PC-9 (cell line): Measurements from ENCODE around the gene NRXN2. TPM values are rescaled to one million over a fixed set of nuclear protein-coding genes. Genes with fewer than 3 reads are reported as not detected.
"Not testable (repeated sequence)": the region's sequence is repeated elsewhere in the genome, so short reads cannot be mapped to it uniquely, and the experiment has no call there.

Experiments
- BruUV-seq: library from RNA; stranded (reverse); fragments of 400-500 nt; replicated peaks from 2 replicates; lab custom pipeline; 2021; lab: Mats Ljungman, UMichigan
- CTCF ChIA-PET: fragments of 300-600 bp; sonication (Branson Sonifier 250); formaldehyde crosslinking; loops from one replicate; lab custom pipeline; 2022; ENCODE audit warnings: antibody characterized with exemption; lab: Charles Lee
- POLR2A ChIA-PET: fragments of 300-600 bp; sonication (Branson Sonifier 250); formaldehyde crosslinking; loops from one replicate; lab custom pipeline; 2022; ENCODE audit warnings: antibody characterized with exemption; ENCODE audit not compliant: unreplicated experiment; lab: Charles Lee
- DNase-seq, 2 experiments: peaks; one replicate each; pipeline versions ENCODE4 v3.0.0 to v3.0.0-alpha.2; 2015 to 2022; ENCODE audit warnings: mixed read lengths in 1 of 2
- H2AFZ ChIP-seq: fragments of 200-600 bp; sonication (generic); 2 replicates; pipeline ENCODE4 v1.8.1; 2017; ENCODE audit warnings: antibody characterized with exemption
- H3F3A ChIP-seq: fragments of 200-600 bp; sonication (generic); 2 replicates; pipeline ENCODE4 v1.8.1; 2017; ENCODE audit warnings: antibody characterized with exemption, mild to moderate bottlenecking, low read depth; ENCODE audit not compliant: insufficient read depth
- H3K27ac ChIP-seq: fragments of 200-600 bp; sonication (generic); 2 replicates; pipeline ENCODE4 v1.6.1; 2016; ENCODE audit warnings: mixed run types
- H3K27me3 ChIP-seq: fragments of 200-600 bp; sonication (generic); 2 replicates; pipeline ENCODE4 v1.6.1; 2016; ENCODE audit warnings: low read depth, mixed run types; ENCODE audit not compliant: insufficient read depth
- H3K36me3 ChIP-seq: fragments of 200-600 bp; sonication (generic); 2 replicates; pipeline ENCODE4 v1.6.1; 2016; ENCODE audit warnings: low read depth, mixed run types
- H3K4me1 ChIP-seq: fragments of 200-600 bp; sonication (generic); replicated peaks from 2 replicates; pipeline ENCODE4 v1.6.1; 2016; ENCODE audit warnings: mixed run types; ENCODE audit not compliant: insufficient read depth
- H3K4me2 ChIP-seq: fragments of 200-600 bp; sonication (generic); 2 replicates; pipeline ENCODE4 v1.6.1; 2017; ENCODE audit warnings: mixed run types
- H3K4me3 ChIP-seq: fragments of 200-600 bp; sonication (generic); 2 replicates; pipeline ENCODE4 v1.6.1; 2016; ENCODE audit warnings: mixed run types
- H3K79me2 ChIP-seq: fragments of 200-600 bp; sonication (generic); 2 replicates; pipeline ENCODE4 v1.6.1; 2017; ENCODE audit warnings: low read depth, mixed run types
- H3K9me2 ChIP-seq: fragments of 200-600 bp; sonication (generic); 2 replicates; pipeline ENCODE4 v1.8.1; 2017; ENCODE audit warnings: mild to moderate bottlenecking; ENCODE audit not compliant: insufficient read depth
- H3K9me3 ChIP-seq: fragments of 200-600 bp; sonication (generic); 2 replicates; pipeline ENCODE4 v1.8.1; 2016; ENCODE audit warnings: low read depth; ENCODE audit not compliant: insufficient read depth
- H4K20me1 ChIP-seq: fragments of 200-600 bp; sonication (generic); 2 replicates; pipeline ENCODE4 v1.8.1; 2017; ENCODE audit not compliant: insufficient read depth
- EZH2 ChIP-seq: fragments of 200-600 bp; sonication (generic); IDR thresholded peaks from 2 replicates; pipeline ENCODE4 v1.8.0; 2017; ENCODE audit warnings: antibody characterized with exemption, low read depth
- intact Hi-C: fragments of 100-400 bp; cut with micrococcal nuclease; formaldehyde crosslinking; loops from one replicate; pipeline ENCODE4 v1.10.0; 2022; ENCODE audit not compliant: unreplicated experiment
- total RNA-seq: library from RNA; stranded (reverse); gene quantifications from 2 replicates; pipeline ENCODE4 v1.2.3, GENCODE V29; 2021
- TF ChIP-seq, protein P1 (sequence below): fragments of 200-600 bp; sonication (generic); conservative IDR thresholded peaks from 2 replicates; pipeline ENCODE4 v1.6.1; 2017; ENCODE audit warnings: mixed run types, antibody characterized with exemption, mild to moderate bottlenecking, moderate library complexity

Gene NRXN2
- total RNA-seq, 1 experiment from 2014 or later: not detected

DNA sequence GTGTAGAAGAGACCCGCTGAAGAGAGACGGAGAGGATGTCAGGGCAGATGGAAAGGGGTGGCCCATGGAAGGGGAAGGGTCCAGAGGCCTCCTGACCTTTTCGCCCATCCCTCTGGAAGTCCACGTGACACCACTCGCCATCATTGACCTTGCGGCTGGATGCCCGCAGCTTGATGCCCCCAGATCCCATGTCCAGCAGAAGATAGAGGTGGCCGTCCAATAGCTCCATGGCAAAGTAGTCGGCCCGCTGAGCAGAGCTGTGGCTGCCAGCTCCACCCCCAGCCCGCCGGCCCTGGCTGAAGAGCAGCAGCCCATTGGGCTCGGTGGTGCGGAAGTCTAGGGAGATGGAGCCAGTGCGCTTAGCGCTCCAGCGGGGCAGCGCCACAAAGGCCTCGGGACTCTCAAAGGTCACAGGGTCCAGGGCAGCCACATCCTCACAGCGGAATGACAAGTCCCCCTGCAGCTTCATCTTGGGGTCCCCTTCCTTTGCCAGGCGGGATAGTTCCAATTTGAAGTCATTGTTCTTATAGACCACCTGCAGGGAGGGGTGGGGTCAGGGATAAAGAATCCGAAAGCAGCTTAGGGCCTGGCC lies 55.7 kb downstream of the NRXN2 start:
- H3K27ac ChIP-seq: no peak overlapping the region
- POLR2A ChIA-PET: interaction anchor here (0.6 kb wide), 1 partner anchor 22 kb away, joined by 3 read pairs; no protein-coding TSS in a partner anchor
- DNase-seq: no peak
- CTCF ChIA-PET: no interaction called here
- no TSS peak for BruUV-seq
- intact Hi-C loops: no loop called here
- H3K4me2 ChIP-seq: no peak overlapping the region
- TF ChIP-seq, protein P1, sequence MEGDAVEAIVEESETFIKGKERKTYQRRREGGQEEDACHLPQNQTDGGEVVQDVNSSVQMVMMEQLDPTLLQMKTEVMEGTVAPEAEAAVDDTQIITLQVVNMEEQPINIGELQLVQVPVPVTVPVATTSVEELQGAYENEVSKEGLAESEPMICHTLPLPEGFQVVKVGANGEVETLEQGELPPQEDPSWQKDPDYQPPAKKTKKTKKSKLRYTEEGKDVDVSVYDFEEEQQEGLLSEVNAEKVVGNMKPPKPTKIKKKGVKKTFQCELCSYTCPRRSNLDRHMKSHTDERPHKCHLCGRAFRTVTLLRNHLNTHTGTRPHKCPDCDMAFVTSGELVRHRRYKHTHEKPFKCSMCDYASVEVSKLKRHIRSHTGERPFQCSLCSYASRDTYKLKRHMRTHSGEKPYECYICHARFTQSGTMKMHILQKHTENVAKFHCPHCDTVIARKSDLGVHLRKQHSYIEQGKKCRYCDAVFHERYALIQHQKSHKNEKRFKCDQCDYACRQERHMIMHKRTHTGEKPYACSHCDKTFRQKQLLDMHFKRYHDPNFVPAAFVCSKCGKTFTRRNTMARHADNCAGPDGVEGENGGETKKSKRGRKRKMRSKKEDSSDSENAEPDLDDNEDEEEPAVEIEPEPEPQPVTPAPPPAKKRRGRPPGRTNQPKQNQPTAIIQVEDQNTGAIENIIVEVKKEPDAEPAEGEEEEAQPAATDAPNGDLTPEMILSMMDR: no peak
- TF ChIP-seq EZH2: no peak
- no peaks in the 10 kb centered on the region for H3K9me3 ChIP-seq
- H2AFZ ChIP-seq: no peak overlapping the region
- no peaks in the 10 kb centered on the region for H3F3A ChIP-seq
- no peak overlapping the region for H3K4me3 ChIP-seq
- peaks cover 28% of the 10 kb centered on the region for H3K27me3 ChIP-seq
- no peaks in the 10 kb centered on the region for H3K36me3 ChIP-seq
- H3K79me2 ChIP-seq: no peaks in the 10 kb centered on the region
- no peaks in the 10 kb centered on the region for H3K9me2 ChIP-seq
- H4K20me1 ChIP-seq: no peaks in the 10 kb centered on the region
- 0 out of 2 replicates have a peak, but pooled peaks cover 5% of the 10 kb centered on the region for H3K4me1 ChIP-seq

DNA sequence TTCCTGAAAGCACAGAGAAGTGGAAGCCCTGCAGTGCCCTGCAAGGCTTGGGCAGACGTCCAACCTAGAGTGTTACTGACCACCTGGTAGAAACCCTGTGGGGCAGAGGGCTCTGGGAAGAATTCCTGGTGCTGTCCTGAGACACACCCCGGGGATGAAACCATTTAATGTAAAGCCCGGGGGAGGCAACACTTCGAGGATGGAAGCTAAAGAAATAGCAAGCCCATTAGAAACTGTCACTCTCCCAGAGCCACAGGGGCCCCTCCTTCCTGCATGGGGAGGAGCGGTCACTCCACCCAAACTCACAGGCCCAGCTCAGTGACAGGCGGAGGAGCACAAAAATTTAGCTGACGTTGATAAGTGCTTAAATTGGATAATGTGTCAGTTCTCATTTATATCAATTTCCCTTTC lies 57.6 kb downstream of the NRXN2 start:
- Histone ChIP-seq H3K4me2 (no peak overlapping the region), H3K27me3 (peaks cover 15% of the 10 kb centered on the region), H3K36me3 (no peaks in the 10 kb centered on the region), H3K9me2 (no peaks in the 10 kb centered on the region), H3K4me3 (no peak overlapping the region), H3K9me3 (no peaks in the 10 kb centered on the region), H4K20me1 (no peaks in the 10 kb centered on the region), H3K27ac (no peak overlapping the region), H2AFZ (no peak overlapping the region), H3K4me1 (no peaks in the 10 kb centered on the region), H3K79me2 (no peaks in the 10 kb centered on the region), H3F3A (no peaks in the 10 kb centered on the region)
- intact Hi-C loops: no loop called here
- BruUV-seq: no TSS peak
- POLR2A ChIA-PET: interaction anchor here (0.6 to 0.7 kb wide), 3 partner anchors 17 to 308 kb away, joined by 4 to 12 read pairs (median 10); no protein-coding TSS in a partner anchor
- CTCF ChIA-PET: interaction anchor here (0.7 to 1.4 kb wide), 3 partner anchors 15 to 346 kb away, joined by 3 to 12 read pairs (median 4); no protein-coding TSS in a partner anchor
- TF ChIP-seq, protein P1: no peak
- no peak for TF ChIP-seq EZH2
- peak; percentile 53 to 65 for DNase-seq

DNA sequence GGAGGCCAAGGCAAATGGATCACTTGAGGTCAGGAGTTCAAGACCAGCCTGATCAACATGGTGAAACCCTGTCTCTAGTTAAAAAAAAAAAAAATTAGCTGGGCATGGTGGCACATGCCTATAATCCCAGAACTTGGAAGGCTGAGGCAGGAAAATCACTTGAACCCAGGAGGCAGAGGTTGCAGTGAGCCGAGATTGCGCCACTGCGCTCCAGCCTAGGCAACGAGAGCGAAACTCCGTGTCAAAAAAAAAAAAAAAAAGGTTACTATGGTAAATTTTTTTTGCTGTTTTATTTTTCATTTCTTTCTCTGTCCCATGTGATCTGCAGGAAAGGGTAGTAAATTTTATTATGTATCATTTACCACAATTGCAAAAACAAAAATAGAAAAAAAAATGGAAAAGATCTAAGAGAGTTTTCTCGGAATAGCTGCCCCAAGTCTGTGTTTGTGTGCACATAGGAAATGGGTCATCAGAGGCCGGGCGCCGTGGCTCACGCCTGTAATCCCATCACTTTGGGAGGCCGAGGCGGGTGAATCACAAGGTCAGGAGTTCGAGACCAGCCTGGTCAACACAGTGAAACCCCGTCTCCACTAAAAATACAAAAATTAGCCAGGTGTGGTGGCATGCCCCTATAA lies 58.6 kb downstream of the NRXN2 start:
- H3K27me3 ChIP-seq, H3K9me3 ChIP-seq, POLR2A ChIA-PET, H3K27ac ChIP-seq, H3K79me2 ChIP-seq, H3K36me3 ChIP-seq, CTCF ChIA-PET, H4K20me1 ChIP-seq, intact Hi-C loops, BruUV-seq, H2AFZ ChIP-seq, DNase-seq, H3K9me2 ChIP-seq, H3K4me3 ChIP-seq, H3K4me2 ChIP-seq, H3F3A ChIP-seq: not testable (repeated sequence)
- H3K4me1 ChIP-seq: peaks cover 11% of the 10 kb centered on the region
